GM10847 (cell line): ENCODE data around the gene PCID2.

ENCODE experiments used
- POLR2A ChIP-seq: IDR thresholded peaks from 2 replicates; pipeline ENCODE4 v1.6.1; 2011; ENCODE audit not compliant: insufficient read length; ENCODE audit errors: extremely low read depth

Gene PCID2

DNA sequence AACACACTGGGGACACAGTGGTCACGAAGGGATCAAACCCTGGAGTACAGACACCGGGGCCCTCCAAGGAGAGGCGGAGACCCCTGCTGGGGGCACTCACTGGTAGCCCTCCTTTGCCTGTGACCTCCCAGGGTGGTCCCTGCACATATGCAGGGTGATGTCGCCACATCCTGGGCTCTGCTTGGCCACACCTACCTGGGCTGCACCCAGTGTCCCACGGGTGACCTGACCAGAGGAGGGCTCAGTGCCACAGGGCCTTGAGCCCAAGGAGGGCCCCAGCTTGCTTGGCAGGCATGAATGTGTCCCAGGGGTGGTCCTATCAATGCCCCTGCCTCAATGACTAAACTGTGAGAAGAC, 4.1 kb downstream of the PCID2 start:
- TF ChIP-seq POLR2A = no peak

DNA sequence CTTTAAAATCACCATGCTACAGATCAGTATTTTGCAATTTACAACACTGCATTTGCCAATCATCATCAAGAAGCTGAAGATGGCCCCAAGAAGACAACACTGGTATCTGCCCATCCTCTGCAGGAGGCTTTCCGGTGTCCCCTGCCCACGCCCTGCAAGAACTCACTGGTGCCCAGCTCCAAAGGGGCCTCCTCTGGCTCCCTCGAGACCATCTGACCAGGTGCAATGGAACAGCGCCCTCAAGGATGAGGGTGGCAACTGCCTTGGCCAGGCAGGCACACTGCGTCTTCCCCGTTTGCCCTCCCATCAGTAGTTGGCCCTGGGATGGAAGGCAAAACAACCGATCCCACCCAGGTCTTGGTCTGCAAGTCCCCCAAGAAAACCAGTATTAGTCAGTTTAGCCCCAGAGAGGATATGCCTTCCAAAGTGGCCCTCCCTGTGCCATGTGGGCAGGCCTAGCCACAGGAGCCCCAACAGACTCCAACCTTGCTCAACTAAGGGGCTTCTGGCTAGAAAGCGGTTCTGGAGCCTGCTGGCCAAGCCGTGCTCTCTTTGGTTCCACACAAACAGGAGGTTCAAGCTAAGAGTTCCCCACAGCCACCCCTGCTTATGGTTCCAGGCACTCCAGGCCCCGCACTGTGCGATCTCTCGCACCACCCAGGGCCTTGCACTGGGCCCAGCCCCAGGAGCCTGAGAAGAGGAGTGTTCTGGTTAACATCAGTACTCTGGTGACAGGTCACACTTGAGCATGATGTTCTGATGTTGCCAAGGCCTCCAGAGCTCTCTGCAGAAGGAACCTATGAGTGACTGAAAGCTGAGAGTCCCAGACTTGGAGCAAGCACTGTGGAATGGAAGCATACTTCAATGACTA, 4.7 kb downstream of the PCID2 start:
- TF ChIP-seq POLR2A = no peak

DNA sequence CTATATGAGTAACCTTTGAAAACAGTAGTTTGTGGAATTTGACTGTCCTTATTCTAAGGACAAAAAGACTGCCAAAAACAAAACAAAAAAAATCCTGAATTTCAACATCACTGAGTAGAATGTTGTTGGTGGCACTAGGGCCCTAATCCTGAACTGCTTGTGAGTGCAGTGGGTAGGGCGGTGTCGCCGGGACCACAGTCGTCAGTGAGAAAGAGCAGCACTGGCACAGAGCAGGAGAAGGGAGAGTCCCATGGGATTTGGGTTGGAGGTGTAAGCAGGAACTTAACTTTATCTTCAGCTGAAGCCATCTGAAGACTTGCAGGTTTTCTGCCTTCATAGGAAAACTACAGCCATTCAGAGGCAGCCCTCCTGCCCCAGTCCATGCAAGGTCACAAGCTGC, 5.6 kb downstream of the PCID2 start:
- no peak for TF ChIP-seq POLR2A

GRCh38 chr13:113201815-113202214, 6.7 kb downstream of the PCID2 start:
- no peak for TF ChIP-seq POLR2A

DNA sequence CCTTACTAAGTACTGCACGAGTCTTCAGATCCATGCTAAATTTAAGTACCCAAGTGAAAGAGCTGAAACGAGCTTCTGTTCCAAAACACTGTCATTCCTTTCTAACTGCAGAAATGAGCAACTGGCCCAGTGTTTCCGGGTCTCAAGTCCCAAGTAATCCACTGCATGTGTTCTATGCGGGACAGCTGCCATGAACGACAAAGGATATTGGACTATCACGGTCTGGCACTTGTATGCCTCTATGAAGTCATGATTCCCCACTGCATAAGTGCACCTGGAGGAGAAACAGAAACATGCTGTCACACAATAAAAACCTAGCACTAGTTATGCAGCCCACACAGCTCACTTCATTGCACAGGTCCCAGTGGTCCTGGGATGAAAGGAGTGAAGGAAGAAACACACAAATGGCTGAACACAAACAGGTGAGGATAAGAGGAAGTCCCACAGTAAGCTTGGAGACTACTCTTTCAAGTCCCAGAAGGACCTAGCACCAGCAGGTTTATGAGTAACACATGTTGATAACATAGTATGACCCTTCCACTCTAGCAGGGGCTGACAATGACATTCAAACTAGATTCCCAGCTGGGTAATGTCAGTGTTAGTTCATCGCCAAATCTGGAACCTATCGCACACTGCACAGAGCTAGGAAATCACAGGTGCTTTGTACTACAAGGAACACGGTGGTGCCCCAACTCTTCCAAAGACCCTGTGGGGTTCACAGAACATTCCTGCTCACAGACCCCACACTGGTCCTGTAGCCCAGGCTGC, 11.3 kb downstream of the PCID2 start:
- TF ChIP-seq POLR2A = no peak

DNA sequence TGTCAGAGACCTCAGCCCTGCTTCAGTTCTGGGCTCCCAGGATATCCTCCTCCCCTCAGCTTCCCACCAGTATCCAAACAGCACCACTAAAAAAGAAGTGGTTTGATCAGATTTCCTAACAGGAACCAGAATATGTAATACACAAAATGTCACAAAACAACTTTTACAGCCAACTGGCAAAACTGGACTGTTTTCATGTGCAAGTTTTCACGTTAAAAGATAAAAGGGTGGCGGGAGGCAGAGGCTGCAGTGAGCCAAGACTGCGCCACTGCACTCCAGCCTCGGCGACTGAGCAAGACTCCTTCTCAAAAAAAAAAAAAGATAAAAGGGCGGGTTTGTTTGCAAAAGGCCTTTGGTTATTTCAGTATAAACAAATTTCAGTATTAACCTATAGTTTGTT, 13.1 kb downstream of the PCID2 start:
- TF ChIP-seq POLR2A = no peak

DNA sequence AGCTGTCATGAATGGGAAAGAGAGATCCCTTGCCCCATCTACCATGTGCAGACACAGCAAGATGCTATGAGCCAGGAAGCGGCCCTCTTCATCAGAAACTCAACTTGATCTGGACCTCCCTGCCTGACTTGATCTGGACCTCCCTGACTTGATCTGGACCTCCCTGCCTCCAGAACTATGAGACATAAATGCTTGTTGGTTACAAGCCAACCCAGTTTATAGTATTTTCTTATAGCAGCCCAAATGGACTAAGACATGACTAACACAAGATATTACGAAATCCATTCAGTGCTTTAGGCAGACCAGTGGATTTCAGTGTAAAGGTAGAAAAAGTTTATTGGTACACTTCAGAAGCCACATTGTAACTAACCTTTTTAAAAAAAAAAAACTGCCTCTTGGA, 15.6 kb downstream of the PCID2 start:
- no peak for TF ChIP-seq POLR2A

GRCh38 chr13:113192279-113192678, 16.2 kb downstream of the PCID2 start:
- TF ChIP-seq POLR2A = no peak

- no peak for TF ChIP-seq POLR2A
Measured at GRCh38 chr13:113190181-113190580, 18.3 kb downstream of the PCID2 start.

DNA sequence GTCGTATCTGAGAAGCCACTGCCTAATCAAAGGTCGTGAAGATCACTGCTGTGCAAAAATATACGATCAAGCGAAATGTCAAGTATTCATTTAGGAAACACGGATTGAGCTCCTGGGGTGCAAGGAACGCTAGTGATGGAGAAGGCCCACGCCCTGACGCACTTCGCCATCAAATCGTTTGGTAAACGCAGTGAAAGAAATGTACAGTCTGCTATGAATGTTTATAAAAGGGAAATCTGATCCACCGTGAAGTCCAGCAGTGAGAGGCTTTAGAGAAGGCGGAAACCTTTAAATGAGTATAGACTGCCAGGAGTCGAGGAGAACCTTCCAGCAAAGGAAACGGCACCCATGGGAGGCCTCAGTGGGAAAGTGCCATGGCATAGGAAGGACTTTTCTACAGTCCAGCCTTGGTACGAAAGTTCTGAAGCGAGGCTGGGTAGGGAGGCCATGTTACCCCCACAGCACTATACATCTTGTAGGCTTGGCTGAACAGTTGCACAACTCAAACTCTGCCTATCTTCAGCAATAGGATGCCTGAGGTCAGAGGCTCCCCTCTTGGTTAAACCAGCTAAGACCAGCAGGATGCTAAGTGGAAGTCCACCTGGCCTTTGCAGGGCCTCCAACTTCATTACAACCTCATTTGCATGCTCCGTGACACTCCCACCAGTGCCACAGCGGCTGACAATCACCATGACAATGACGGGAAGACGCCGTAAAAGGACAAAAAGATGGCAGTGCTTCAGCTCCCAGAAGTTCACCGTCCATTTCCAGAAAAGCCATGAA, 20.4 kb downstream of the PCID2 start:
- TF ChIP-seq POLR2A = no peak

GRCh38 chr13:113187263-113187669, 21.2 kb downstream of the PCID2 start:
- no peak for TF ChIP-seq POLR2A

GRCh38 chr13:113186061-113186900, 22.2 kb downstream of the PCID2 start:
- TF ChIP-seq POLR2A = no peak

DNA sequence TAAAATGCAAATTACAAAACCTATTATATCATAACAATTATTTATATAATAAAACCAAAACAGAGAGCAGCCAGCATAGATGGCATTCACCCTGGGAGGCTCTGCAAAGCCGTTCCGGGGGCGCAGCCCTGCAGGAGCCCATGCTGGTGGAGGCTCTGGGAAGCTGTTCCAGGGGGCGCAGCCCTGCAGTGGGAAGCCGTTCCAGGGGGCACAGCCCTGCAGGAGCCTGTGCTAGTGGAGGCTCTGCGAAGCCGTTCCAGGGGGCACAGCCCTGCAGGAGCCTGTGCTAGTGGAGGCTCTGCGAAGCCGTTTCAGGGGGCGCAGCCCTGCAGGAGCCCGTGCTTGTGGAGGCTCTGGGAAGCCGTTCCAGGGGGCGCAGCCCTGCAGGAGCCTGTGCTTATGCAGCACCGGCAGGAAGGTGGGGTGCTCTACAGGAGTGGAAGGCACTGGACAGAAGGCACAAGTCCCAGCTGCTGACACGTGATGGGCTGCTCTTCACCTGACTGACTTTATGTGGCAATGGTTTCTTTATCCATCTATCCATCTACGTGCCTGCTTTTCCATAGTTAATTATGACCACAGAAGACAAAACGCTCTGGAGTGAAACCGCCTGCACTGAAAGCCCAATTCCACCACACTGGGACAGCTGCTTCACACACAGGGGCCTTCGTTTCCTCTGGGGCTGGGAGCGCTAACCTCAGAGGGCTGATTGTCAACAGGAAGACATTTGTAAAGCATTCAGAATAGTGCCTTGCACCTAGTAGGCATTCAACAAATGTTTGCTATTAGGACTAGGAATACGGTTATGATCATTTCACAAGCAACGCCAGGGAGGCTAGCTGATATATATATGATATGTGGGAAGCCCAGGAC, 23.7 kb downstream of the PCID2 start:
- no peak for TF ChIP-seq POLR2A
